Stimulated activated CD4-positive, alpha-beta T cell treated with anti-CD3 and anti-CD28 coated beads, TNF-alpha, amount 100 ng/mL, for 24 hours (primary cell): ENCODE data around the gene VAV1.
"Not testable (repeated sequence)": the region's sequence is repeated elsewhere in the genome, so short reads cannot be mapped to it uniquely, and the experiment has no call there.

Experiments used
- DNase-seq, 3 experiments: peaks; one replicate each; pipeline ENCODE4 v3.0.0-alpha.2; 2020; ENCODE audit warnings: low read depth in 3 of 3

The VAV1 gene

DNA sequence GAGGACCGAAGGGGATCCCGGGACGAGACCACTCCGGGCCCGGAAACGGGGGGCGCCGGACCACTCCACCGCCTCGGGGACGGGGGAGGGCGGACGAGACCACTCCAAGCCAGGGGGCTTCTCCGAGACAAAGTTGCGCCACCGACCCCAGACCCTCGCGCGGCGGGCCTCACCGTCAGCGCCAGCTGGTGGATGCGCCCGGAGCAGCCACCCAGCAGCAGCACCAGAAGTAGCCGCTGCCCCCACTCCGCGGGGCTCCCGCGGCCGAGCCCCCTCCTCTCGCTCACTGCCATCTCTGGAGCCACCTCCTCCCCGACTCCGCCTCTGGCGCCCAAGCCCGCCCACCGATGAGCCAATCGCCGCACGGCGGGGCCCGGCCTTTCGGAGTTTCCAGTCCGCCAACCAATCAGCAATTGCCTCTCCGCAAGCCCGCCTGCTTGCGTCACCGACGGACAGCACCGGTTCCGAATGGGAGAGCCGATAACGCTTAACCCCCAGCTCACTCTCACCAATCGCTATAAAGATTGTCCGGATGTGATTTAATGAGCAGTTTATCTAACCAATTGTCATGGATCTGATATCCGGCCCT lies 35.1 kb upstream of the VAV1 start, which contains the start of gene GPR108:
GPR108 (minus strand) TSS at position 297 of the 589 bp plus-strand sequence; CDS start at position 293, 4 bp downstream.
- peak; percentile 98 to 99 (median 99) for DNase-seq

DNA sequence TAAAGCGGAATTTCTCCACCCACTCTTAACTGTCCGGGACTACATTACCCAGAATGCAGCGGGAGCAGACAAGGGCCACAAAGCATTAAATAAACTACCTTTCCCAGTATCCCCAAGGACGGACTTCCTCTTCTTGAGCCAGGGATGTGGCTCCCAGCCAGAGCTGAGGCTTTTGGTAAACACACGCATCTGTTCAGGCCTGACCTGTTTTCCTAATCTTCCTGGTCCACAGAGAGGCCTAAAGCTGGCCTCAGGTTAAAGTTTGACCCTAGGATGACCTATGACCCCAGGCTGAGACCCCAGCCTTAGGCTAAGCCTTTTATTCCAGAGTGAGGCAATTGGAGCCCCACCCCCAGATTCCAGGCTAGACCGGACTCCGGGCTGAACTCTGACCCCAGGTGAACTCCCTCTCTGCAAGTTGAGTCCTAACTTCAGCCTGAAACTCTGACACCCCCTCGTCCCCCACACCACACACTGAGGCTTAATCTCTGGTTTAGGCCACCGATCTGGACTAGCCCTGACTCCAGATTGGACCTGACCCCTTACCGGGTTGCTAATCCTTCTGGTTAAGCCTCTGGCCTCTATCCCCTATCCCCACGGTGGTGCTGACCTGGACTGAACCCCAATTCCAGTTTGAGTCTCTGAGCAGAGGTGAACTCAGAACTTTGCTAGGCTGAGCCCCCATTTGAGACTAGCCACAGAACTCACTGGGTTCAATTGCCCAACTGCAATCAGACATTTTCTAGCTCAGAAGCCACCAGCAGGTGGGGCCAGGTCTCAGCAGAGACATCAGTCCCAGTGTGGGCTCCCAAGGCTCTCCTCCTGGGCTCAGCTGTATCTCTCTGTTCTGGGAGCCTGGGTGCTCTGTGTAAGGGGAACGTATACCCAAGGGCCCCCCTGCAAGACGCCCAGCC lies 34.4 kb upstream of the VAV1 start:
- peak; percentile 51 to 78 (median 57) for DNase-seq

DNA sequence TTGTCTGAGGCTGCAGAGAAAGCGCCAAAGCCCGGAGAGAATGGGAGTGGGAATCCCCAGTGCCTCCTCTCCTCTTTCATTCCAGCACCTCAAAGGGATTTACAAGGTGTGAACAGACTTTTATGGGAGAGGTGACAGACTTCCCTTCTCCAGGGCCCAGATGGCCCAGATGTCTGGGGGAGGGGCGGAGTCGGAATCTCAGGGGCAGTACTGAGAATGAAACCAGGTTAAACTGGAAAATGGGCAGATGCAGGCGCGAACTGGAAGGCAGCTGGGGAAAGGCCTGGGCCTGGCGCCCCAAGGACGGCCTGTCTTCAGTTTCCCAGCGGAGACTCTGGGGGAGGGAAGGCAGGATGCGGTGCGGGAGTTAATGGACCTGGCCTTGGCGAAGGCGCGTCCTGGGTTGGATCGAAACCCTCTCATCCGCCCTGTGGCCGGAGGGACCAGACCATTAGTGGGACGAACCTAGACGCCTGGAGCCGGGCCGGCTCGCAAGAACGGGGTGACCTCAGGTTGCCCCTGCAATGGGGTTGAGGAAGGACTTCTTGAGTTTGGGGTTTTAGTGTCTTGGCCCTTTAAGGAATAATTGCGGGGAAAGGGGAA lies 33.6 kb upstream of the VAV1 start:
- DNase-seq = peak in 1 of 3 experiments; percentile 18

DNA sequence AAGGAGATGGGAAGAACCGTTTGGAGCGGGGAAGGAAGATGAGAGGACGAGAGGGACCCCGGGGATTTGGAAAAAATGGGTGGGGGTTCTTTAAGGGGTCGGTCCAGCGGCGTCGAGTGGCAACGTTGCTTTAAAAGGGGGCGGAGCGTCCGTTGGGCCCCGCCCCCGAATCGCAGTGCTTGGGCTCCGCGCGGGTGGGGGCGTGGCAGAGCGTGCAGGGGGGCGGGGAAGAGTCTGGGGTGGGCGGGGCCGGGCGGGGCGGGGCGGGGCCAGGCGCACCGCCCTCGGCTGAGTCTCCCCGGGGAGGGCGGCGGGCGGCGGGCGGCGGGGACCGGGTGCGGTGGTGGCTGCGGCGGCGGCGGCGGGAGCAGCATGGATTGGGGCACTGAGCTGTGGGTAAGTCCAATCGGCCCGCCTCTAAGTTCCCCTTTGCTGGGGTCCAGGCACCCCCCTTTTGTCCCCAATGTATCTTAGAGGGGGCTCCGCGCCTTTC lies 33.1 kb upstream of the VAV1 start, which contains the start of gene TRIP10:
TRIP10 (plus strand) TSS at position 291 of the 493 bp plus-strand sequence; CDS start at position 373, 82 bp downstream.
- peak; percentile 64 to 74 (median 71) for DNase-seq

DNA sequence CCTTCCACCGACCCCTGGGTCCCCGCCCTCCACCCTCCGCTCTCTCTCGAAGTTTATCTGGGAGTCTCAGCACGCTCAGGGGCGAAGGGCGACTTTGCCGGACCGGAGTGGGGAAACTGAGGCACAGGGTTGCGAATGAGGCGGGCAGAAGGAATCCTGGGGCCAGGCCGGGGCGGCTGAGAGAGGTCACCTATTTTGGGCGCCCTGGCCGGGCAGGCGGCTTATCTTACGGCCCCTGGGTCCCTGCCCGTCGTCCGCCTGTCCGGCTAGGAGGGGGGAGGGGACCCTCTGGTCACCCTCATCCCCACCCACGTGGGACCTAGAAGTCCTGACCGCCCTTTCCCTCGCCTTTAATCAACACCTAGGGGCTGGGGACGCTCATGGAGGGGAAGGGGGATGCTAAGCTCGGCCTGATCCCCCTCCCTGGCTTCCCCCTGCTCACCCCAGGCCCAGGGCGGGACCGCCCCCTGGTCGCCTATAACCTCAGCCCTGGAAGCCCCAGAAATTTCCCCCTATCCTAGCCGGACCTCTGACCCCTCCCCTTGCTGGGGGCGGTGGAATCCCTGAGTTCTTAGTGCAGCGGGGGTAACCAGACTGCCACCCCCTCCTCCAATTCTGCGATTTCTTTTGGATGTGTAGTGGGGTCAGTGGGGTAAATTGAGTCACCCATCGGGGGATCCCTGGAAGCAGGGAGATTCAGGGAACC lies 32.5 kb upstream of the VAV1 start:
- peak in 1 of 3 experiments; percentile 19 for DNase-seq

DNA sequence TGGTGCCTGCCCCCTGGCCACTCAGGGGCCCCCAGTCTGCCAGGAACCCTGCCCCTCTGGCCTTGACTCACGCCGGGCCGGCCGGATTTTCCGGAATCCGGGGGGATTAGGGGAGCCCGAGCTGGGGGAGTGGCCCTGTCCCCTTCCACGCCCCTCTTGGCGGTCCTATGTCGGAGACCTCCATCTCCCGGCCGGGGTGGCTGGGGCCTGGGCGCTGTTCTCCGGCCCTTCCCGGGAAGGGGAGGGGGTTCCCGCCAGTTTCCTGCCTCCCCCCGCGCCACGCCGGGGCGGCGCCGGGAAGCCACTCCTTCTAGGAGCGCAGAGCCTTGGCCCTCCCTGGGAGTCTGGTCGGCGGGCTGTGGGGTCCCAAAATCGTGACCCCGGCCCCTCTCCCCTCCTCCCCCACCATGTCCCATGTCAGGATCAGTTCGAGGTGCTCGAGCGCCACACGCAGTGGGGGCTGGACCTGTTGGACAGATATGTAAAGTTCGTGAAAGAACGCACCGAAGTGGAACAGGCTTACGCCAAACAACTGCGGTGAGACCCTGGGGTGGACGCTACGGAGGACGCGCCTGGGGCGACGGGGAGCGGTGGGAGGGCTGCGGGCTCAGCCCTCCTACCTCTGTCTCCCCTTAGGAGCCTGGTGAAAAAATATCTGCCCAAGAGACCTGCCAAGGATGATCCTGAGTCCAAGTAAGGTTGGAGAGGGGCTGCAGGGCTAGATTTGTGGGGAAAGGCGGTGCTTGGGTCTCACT lies 31.7 kb upstream of the VAV1 start:
- DNase-seq = no peak

DNA sequence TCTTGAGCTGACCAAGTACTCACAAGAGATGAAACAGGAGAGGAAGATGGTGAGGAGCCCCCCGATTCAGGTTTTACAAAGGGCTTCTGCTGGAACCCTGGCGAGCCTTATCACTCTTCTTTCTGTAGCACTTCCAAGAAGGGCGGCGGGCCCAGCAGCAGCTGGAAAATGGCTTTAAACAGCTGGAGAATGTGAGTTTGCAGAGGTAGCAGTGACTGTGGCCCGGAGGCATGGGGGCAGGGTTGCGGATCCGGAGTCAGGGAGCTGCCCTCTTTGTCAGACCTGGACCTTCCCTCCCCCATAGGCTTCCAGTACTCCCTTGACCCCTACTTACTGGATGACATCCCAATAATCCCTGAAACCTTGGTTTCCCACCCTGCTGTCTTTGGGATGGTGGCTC lies 29.4 kb upstream of the VAV1 start:
- DNase-seq = no peak

DNA sequence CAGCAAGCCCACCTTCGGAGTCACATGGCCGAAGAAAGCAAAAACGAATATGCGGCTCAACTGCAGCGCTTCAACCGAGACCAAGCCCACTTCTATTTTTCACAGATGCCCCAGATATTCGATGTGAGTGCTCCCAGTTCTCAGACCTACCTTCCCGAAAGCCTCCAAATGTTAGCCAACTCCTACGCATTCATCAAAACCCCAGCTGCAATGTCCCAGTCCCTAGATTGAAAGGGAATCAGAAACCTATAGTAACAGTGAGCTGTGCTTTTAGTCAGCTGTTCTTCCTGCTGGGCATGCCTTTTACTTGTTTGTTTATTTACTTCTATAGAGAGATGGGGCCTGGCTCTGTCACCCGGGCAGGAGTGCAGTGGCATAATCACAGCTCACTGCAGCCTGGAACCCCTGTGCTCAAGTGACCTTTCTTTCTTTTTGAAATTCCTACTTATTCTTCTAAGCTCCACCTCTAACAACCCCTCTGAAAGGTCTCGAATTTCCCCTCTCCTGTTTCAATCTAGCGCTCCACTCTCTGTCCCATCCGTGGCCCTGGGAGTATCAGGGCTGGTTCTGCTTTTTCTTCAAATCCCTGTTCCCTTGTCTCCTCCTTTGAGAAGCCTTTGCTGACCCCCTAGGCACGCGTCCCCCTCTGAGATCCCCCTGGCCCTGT lies 28.7 kb upstream of the VAV1 start:
- no peak for DNase-seq

DNA sequence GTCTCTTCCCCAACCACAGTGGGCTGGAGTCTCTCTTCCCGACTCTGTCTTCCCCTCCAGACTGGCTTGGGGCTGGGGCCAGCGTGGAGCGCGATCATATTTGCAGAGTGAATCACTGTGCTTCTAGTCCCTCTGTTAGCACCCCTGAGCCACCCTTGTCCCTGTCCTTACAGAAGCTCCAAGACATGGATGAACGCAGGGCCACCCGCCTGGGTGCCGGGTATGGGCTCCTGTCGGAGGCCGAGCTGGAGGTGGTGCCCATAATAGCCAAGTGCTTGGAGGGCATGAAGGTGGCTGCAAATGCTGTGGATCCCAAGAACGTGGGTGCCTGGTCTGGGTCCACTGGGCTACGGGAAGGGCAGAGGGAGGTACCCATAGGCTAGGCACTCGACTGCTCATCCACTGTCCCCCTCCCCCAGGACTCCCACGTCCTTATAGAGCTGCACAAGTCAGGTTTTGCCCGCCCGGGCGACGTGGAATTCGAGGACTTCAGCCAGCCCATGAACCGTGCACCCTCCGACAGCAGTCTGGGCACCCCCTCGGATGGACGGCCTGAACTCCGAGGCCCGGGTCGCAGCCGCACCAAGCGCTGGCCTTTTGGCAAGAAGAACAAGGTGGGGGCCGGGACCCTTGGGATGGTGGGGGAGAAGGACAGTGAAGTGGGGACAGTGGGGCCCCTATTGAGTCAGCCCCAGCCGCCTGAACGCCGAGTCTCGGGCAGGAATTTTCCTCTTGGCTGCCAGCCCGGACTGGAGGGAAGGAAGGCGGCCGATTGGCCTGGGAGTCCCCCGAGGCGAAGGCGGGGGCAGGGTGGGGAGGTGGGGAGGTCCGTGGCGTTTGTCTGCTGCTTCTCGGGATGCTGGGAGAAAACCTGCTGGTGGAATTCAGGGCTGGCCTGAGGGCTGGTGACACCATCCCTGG lies 27.9 kb upstream of the VAV1 start:
- DNase-seq = no peak

DNA sequence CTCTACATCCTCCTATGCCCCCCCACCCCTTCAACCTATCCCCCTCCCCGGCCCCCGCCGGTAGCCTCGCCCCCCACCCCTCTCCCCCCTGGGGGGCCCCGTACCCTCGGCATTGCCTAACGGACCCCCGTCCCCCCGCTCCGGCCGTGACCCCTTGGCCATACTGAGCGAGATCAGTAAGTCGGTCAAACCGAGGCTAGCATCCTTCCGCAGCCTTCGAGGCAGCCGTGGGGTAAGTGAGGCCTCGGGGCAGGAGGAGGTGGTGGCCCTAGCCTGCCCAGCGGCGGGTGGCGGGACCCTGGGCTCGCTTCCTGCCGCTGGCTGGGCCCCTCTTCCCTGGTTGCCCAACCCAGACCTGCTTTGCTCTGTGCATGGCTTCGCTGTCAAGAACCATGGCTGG lies 26.5 kb upstream of the VAV1 start:
- no peak for DNase-seq

- DNase-seq = not testable (repeated sequence)
Measured at GRCh38 chr19:6748543-6748942, 24.0 kb upstream of the VAV1 start.

DNA sequence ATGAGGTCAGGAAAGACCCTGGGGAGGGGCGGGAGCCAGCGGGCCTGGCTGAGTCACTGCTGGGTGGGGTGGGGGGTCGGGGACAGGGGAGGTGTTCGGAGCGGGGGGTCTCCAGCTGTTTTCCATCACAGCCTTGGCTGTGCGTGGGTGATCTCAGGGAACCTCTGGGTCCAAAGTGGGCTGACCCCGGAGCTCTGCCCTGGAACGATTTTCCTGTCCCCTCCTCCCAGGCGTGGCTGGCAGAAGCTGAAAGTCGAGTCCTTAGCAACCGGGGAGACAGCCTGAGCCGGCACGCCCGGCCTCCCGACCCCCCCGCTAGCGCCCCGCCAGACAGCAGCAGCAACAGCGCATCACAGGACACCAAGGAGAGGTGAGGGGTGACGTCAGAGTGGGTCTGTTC lies 22.4 kb upstream of the VAV1 start:
- no peak for DNase-seq

DNA sequence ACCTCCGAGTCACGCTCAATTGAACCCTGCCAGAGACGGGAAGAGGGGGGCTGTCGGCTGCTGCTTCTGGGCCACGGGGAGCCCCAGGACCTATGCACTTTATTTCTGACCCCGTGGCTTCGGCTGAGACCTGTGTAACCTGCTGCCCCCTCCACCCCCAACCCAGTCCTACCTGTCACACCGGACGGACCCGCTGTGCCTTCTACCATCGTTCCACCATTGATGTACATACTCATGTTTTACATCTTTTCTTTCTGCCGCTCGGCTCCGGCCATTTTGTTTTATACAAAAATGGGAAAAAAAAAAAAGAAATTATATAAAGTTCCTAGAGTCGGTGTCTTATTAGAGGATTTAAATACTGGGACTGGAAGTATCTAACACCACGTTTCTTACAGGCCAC lies 21.3 kb upstream of the VAV1 start:
- no peak for DNase-seq

GRCh38 chr19:6752256-6753177 lies 20.0 kb upstream of the VAV1 start:
- DNase-seq = no peak

DNA sequence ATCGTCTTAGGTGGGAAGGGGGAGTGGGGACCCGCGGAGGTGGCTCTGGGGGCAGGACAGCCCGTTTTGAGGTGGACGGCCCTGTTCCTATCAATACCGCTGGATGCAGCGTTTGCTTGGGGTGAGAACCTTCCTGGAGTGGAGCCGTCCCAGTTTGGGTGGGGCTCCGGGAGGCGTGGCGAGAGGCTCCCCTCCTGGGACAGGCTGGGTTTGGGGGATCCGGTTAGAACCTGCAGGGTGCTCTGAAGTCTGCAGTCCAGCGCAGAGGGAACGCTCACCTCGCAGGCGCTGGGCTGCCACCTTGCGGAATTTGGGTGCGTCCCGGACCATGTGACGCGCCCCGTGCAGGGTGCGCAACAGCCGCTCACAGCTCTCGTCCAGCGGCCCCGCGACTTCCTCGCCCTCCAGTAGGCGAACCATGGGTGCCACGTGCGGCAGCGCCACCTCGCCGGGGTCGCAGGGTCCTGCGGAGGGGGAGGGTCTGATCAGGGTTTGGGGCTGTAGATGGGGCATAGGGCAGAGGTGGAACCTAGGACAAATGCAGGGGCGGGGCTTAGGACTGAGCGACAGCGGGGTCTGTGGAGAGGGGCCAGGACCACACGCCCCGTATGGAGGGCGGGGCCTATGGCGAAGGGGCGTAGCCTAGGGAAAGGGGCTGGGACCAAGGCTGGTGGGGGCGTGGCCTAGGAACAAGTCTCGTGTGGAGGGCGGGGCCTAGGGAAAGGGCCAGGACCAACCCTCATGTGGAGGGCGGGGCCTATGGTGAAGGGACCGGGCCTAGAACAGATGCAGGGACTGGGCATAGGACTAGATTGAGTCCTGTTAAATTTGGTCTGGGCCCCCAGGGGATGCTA lies 19.1 kb upstream of the VAV1 start:
- peak; percentile 72 to 86 (median 74) for DNase-seq

GRCh38 chr19:6754136-6754535 lies 18.4 kb upstream of the VAV1 start:
- DNase-seq = no peak
